GM12892 (cell line): Measurements from ENCODE around the gene HDAC4.

ENCODE experiments used
- POLR2A ChIP-seq: IDR thresholded peaks from 2 replicates; pipeline ENCODE4 v1.6.1; 2011; ENCODE audit warnings: low read depth, low read length, control low read depth
- POLR2AphosphoS5 ChIP-seq: IDR thresholded peaks from 2 replicates; pipeline ENCODE4 v1.6.1; 2011; ENCODE audit warnings: low read depth, low read length, control low read depth

- TF ChIP-seq POLR2AphosphoS5 = no peak
- no peak for TF ChIP-seq POLR2A
Observed at GRCh38 chr2:239102266-239102665, 298.6 kb downstream of the HDAC4 start.
